Measurements from ENCODE around the gene NQO1.
"Not testable (repeated sequence)": the region's sequence is repeated elsewhere in the genome, so short reads cannot be mapped to it uniquely, and the experiment has no call there.

Gene NQO1

DNA sequence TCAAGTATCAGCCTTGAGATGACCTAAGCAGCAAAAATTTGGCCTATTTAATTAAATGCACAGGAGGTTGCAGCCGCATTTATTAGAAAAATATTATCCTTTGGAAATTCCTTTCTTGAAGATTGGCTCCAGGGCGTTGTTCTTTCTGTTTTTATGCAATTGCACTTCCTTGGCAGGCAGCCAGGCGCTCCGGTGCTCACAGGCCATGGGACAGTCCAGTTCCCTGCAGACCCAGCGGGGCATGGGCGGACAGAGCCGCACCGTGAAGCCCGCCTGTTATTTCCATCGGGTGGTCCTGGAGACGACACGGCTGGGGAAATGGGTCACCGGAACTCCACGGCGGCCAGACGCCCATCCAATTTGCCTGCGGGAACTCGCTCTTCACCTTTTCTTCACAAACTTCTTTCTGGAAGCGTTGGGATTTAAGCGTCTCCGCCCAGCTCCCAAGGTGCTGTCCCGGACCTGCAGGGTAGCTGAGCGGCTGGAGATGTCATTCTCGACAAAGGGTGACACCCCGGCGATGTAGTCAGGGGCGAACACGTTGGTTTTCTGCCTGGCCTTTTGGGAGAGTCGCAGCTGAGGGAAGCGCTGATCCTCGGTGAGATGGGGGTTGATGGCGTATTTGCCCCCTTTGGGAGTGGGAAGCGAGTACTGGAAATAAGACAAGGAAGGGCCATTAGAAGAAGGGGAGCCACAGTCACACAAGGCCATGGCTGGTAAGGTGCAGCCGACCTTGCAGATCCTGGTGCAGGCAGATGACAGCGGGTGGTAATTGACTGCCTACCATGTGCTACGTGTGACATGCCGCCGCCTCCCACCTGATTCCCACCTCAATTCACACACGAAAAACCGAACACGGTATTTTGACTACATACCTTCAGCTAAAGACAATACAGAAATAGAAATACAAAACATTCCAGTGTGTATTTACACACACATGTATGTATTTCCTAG is 15.9 kb upstream of the NQO1 start:
- peak; percentile 25 for DNase-seq

DNA sequence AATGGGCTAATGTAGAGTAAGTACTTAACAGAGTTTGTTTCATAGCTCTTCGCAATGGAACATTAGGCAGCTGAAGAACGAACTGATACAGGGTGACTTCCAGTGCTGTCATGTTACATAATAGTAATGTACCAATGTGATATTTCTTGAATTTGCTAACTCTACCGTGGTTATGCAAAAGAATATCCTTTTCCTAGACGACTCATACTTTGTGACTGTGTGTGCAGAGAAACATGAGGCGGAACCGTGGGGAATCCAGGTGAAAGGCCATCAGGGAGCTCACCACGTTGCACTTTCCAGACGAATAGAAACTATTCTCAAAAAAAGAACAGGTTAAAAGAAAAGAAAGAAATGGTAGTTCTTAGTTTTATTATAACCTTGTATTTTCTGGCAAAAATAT is 15.2 kb upstream of the NQO1 start:
- no peak for DNase-seq

- no peak for DNase-seq
These were observed 5.7 kb upstream of the NQO1 start for GRCh38 chr16:69732101-69732500.

- not testable (repeated sequence) for DNase-seq
These were observed 4.9 kb upstream of the NQO1 start for GRCh38 chr16:69731280-69731679.

GRCh38 chr16:69729030-69729429 is 2.7 kb upstream of the NQO1 start:
- DNase-seq, result not testable (repeated sequence)

GRCh38 chr16:69727916-69728270 is 1.5 kb upstream of the NQO1 start:
- peak; percentile 73 for DNase-seq

DNA sequence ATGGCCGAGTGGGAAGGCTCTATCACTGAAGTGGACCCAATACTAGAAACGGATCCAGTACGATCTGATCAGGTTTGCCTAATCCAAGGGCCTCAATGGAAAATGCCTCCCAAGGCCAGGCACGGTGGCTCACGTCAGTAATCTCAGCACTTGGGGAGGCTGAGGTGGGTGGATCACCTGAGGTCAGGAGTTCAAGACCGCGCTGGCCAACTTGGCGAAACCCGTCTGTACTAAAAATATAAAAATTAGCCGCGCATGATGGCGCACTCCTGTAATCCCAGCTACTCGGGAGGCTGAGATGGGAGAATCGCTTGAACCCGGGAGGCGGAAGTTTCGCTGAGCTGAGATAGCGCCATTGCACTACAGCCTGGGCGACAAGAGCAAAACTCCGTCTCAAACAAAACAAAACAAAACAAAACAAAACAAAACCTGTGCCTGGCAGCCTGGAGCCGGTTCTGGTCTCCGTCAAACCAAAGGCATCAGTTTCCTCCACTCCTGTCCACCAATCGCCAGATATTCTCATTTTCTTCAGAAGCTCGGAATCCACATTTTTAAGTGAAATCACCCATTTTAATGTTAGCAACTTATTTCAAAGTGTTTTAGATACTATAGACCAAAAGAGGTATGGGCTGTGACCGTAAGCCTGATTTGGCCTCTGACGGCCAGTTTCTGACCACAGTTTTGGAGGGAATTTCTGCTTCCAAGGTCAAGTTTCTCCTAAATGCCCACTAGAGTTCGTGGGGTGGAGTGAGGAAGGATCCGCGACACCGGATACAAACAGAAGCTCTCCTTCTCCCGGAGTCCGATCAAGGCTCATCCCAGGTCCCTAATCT is 664 bp downstream of the NQO1 start:
- DNase-seq, result peak; percentile 54

GRCh38 chr16:69724981-69725479 is 1.3 kb downstream of the NQO1 start:
- peak; percentile 19 for DNase-seq

- DNase-seq, result no peak
These were observed 1.9 kb downstream of the NQO1 start for GRCh38 chr16:69724414-69724873.

DNA sequence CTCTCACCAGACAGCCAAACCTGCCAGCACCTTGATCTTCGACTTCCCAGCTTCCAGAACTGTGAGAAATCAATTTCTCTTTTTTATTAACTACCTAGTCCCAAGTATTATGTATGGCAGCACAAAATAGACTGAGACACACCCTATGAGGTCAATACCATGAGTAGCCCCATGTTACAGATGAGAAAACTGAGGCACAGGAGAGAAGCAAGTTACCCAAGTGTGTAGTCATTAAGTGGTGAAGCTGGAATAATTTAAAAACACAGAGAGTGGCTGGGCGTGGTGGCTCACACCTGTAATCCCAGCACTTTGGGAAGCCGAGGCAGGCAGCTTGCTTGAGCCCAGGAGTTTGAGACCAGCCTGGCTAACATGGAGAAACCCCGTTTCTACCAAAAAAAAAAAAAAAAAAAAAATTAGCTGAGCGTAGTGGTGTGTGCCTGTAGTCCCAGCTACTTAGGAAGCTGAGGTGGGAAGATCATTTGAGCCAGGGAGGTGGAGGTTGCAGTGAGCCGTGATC is 4.9 kb downstream of the NQO1 start:
- no peak for DNase-seq

DNA sequence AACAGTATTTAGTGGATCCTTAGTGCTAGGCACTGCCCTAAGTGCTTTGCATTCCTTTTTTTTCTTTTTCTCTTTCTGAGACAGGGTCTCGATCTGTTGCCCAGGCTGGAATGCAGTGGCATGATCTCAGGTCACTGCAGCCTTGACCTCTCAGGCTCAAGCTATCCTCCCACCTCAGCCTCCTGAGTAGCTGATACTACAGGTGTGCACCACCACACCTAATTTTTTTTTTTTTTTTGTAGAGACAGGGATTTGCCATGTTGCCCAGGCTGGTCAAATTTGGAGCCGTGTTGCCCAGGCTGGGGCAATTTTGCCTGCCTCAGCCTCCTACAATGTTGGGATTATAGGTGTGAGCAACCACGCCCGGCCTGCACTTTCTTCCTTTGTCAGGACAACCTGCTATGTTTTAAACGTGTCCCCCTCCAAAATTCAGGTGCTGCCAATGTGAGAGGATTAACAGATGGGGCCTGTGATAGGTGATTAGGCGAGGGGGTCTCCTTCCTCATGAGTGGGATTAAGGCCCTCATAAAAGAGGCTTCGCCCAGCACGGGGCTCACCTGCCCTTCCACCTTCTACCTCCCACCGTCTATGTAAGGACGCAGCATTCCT is 5.4 kb downstream of the NQO1 start:
- no peak for DNase-seq

DNA sequence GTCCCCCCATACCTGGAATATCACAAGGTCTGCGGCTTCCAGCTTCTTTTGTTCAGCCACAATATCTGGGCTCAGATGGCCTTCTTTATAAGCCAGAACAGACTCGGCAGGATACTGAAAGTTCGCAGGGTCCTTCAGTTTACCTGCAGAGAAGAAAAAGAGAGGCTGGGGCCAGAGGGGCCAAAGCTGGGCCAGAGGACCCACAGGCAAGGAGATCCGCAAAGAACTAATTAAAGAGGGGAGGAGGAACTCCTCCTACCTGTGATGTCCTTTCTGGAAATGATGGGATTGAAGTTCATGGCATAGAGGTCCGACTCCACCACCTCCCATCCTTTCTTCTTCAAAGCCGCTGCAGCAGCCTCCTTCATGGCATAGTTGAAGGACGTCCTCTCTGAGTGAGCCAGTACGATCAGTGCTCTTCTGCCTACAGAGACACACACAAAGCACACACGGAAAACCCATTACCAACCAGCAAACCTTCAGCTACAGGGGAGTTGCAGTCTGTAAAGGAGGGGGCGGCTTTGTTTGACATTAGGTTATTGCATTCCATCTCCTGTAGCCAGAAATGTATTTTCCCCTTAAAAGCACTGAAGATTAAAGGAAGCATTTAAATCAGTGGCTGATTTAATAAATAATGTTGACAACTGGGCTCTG is 8.1 kb downstream of the NQO1 start:
- DNase-seq, result no peak

GRCh38 chr16:69717066-69717465 is 9.3 kb downstream of the NQO1 start:
- no peak for DNase-seq

DNA sequence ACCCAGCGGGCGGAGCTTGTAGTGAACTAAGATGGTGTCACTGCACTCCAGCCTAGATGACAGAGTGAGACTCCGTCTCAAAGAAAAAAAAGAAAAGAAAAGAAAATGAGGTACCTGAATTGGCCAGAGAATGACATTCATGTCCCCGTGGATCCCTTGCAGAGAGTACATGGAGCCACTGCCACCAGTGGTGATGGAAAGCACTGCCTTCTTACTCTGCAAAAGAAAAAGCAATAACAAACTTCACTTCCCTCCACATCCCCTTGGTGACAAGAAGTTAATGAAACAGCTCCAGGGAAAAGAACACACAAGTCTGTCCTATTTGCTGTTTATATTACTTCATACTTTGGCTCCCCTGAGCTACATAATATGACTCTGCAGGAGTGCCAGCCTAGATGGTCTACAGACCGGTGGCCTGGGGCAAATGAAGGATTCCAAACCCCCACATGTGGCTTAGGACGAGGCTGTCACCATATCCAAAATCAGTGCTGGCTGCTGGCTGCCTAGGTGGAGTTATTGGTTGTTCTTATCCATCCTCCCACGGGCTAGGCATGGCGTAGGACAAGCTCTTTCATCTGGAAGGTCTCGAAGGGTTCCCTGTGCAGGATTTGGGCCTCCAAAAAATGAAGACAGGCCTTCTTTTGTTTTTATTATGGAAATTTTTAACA is 13.3 kb downstream of the NQO1 start:
- DNase-seq, result no peak

DNA sequence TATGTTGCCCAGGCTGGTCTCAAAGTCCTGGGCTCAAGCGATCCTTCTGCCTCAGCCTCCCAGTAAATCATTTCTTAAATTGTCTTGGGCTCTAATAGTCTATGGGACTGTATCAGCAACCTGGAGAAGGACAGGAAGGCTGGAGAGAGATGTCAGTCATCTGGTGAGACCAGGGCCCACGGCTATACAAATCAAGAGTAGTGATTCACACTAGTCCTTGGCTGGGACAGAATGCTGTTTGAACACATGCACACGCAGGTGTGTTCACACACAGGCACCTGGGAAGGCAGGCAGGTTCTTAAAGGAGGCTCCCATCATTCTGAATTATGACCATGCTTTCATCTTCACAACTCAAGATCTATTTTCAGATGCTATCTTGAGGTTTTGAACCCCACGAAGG is 14.1 kb downstream of the NQO1 start:
- peak; percentile 4 for DNase-seq

DNA sequence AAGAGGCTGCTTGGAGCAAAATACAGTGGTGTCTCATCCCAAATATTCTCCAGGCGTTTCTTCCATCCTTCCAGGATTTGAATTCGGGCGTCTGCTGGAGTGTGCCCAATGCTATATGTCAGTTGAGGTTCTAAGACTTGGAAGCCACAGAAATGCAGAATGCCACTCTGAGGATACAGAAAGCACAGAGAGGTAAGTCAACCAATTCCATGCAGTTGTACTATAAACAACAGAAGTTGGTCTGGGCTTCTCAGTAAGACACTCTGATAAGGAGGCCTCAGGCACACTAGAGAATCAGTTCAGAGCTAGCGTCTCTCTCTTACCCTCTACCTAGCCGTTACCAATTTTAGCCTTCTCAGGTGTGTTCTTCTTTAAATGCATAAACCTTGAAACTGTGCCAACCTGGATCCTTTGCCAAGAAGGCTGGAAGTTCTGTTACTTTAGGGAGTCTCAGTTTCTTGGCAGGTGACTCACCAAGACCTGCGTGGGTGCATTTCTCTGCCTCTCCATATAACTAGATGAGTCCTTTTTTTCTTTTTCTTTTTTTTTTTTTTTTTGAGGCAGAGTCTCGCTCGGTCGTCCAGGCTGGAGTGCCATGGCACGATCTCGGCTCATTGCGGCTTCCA is 15.1 kb downstream of the NQO1 start:
- no peak for DNase-seq

GRCh38 chr16:69709456-69710084 is 16.8 kb downstream of the NQO1 start:
- peak; percentile 79 for DNase-seq

- no peak for DNase-seq
These were observed 18.3 kb downstream of the NQO1 start for GRCh38 chr16:69707920-69708683.

GRCh38 chr16:69706975-69707340 is 19.4 kb downstream of the NQO1 start:
- no peak for DNase-seq

Data from DMS53 (cell line).